GM12892 (cell line): ENCODE data around the gene MVB12B.

ENCODE experiments used
- POLR2A ChIP-seq: IDR thresholded peaks from 2 replicates; pipeline ENCODE4 v1.6.1; 2011; ENCODE audit warnings: low read depth, low read length, control low read depth
- POLR2AphosphoS5 ChIP-seq: IDR thresholded peaks from 2 replicates; pipeline ENCODE4 v1.6.1; 2011; ENCODE audit warnings: low read depth, low read length, control low read depth
- TAF1 ChIP-seq: IDR thresholded peaks from 2 replicates; pipeline ENCODE4 v1.6.1; 2011; ENCODE audit warnings: low read depth, mild to moderate bottlenecking, control low read depth, low read length, borderline replicate concordance

DNA sequence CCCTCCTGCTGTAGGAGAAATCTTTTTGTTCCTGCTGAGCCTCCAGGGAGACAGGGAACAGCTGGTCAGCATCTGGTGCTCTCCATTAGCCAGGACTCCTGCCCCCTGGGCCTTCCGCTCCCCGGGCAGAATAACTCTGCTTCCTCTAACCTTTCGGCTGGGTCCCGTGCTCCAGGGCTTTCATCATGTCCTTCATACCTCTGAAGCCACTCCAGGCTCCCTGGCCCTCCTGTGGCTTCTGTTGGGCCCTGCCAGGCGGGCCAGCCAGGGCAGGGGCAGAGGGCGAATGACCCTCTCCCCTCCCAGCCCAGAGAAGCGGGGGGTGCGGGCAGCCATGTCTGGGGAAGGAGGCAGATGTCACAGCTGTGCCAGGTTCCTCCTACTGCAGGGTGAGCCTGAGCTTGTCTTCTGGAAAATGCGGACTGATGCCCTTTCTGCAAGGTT, 205.4 kb downstream of the MVB12B start:
- TF ChIP-seq POLR2AphosphoS5 (no peak), POLR2A (no peak), TAF1 (no peak)
